ENCODE data around the gene ZNRF1. TPM values are rescaled to one million over a fixed set of nuclear protein-coding genes. Genes with fewer than 3 reads are reported as not detected.

The ZNRF1 gene
- total RNA-seq, 2 donors from 2014 or later, result 44.9 to 46.1 TPM

DNA sequence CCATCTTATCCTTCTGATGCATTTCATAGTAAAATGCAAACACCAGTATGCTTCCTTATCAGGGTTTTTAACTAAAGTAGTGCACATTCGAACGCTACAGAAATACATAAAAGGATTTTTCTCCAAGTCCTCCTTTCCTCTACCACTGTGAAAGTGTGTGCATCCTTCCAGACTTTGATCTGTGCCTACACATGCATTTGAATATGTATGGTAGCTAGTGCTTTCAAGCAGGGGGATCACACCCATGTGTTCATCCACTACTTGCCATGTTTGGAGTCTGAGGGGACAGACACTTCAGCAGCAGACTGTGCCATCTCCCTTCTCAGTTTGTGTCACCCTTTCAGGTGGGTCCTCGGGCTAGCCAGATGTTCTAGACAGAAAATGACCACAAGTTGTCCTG is 102.8 kb downstream of the ZNRF1 start:
- TF ChIP-seq, protein P1, sequence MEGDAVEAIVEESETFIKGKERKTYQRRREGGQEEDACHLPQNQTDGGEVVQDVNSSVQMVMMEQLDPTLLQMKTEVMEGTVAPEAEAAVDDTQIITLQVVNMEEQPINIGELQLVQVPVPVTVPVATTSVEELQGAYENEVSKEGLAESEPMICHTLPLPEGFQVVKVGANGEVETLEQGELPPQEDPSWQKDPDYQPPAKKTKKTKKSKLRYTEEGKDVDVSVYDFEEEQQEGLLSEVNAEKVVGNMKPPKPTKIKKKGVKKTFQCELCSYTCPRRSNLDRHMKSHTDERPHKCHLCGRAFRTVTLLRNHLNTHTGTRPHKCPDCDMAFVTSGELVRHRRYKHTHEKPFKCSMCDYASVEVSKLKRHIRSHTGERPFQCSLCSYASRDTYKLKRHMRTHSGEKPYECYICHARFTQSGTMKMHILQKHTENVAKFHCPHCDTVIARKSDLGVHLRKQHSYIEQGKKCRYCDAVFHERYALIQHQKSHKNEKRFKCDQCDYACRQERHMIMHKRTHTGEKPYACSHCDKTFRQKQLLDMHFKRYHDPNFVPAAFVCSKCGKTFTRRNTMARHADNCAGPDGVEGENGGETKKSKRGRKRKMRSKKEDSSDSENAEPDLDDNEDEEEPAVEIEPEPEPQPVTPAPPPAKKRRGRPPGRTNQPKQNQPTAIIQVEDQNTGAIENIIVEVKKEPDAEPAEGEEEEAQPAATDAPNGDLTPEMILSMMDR (conservative IDR thresholded peaks at IDR 0.05), result no peak
- no peak overlapping the region for H3K4me3 ChIP-seq (ENCODE audit: low read length)

DNA sequence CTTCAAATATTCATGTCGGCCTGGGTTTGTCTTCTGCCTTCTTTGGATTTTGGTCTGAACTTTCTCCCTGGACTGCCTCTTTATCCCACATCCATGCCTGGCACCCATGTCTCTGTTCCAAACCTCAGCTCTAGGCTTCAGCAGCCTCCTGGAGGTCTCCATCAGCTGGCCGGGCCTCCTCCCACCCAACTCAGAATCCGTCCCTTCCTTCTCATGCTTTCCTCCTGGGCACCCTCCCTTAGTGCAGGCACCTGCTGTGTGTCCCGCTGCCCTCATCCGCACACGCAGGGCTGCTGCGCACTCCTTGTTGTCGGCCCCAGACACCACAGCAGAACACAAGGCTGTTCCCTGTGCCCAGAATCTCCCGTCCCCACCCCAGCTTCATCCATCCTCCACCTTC is 103.8 kb downstream of the ZNRF1 start:
- Mint-ChIP-seq H3K36me3 (ENCODE audit: low read depth) (peaks cover 32% of the 10 kb centered on the region), H3K27ac (peak overlapping the region; percentile 15), H3K9me3 (no peaks in the 10 kb centered on the region), H3K4me3 (no peak overlapping the region), H3K4me1 (peaks cover 28% of the 10 kb centered on the region), H3K27me3 (ENCODE audit: insufficient read depth) (no peaks in the 10 kb centered on the region)
- TF ChIP-seq, protein P1 (conservative IDR thresholded peaks at IDR 0.05), result no peak
- no peak overlapping the region for H3K4me3 ChIP-seq (ENCODE audit: low read length)
- 89 to 94% methylated on average over 2 to 9 of the region's 9 CpGs for WGBS, 2 experiments (ENCODE audit: insufficient coverage in 1 of 2, insufficient read length in 1 of 2)
- no peak for DNase-seq
- no peaks in the 10 kb centered on the region for H3K27me3 ChIP-seq (ENCODE audit: control insufficient read depth, insufficient read depth, low read length, poor library complexity, severe bottlenecking)
- peaks cover 25% of the 10 kb centered on the region for H3K4me1 ChIP-seq (ENCODE audit: control insufficient read depth, insufficient read depth, low read length)
- no peak overlapping the region for H3K9ac ChIP-seq (ENCODE audit: extremely low read depth, low read length, poor library complexity, severe bottlenecking)
- H3K27ac ChIP-seq (ENCODE audit: low read depth, low read length), result no peak overlapping the region
- peaks cover 7% of the 10 kb centered on the region for H3K36me3 ChIP-seq (ENCODE audit: control insufficient read depth, insufficient read depth, low read length)
- no peaks in the 10 kb centered on the region for H3K9me3 ChIP-seq (ENCODE audit: control insufficient read depth, low read length)

More for the DNA sequence above, 102.8 kb downstream of the ZNRF1 start:
- Mint-ChIP-seq H3K27me3 (ENCODE audit: insufficient read depth) (no peaks in the 10 kb centered on the region), H3K4me3 (no peak overlapping the region), H3K36me3 (ENCODE audit: low read depth) (peaks cover 25% of the 10 kb centered on the region), H3K4me1 (peaks cover 32% of the 10 kb centered on the region), H3K9me3 (no peaks in the 10 kb centered on the region), H3K27ac (no peak overlapping the region)
- Histone ChIP-seq H3K9me3 (ENCODE audit: control insufficient read depth, low read length) (no peaks in the 10 kb centered on the region), H3K27ac (ENCODE audit: low read depth, low read length) (no peak overlapping the region), H3K9ac (ENCODE audit: extremely low read depth, low read length, poor library complexity, severe bottlenecking) (no peak overlapping the region), H3K4me1 (ENCODE audit: control insufficient read depth, insufficient read depth, low read length) (peaks cover 25% of the 10 kb centered on the region), H3K36me3 (ENCODE audit: control insufficient read depth, insufficient read depth, low read length) (peaks cover 7% of the 10 kb centered on the region), H3K27me3 (ENCODE audit: control insufficient read depth, insufficient read depth, low read length, poor library complexity, severe bottlenecking) (no peaks in the 10 kb centered on the region)
- WGBS, 2 experiments (ENCODE audit: insufficient coverage in 1 of 2, insufficient read length in 1 of 2), result 95 to 100% methylated on average over 2 to 3 of the region's 3 CpGs
- DNase-seq, result no peak

DNA sequence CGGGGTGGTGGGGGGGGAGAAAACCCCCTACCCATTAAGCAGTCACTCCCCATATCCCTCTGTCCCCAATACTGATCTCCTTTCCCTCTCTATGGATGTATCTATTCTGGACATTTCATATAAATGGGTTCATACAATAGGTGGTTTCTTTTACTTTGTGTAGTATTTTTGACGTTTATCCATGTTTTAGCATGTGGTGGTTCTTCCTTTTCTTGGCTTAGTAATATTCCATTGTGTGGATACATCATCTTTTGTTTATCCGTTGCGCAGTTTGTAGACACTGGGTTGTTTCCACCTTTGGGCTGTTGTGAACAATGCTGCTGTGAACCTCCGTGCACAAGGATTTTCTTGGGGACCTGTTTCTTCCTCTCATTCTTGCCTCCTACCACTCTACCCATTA is 105.2 kb downstream of the ZNRF1 start:
- peaks cover 7% of the 10 kb centered on the region for H3K36me3 ChIP-seq (ENCODE audit: control insufficient read depth, insufficient read depth, low read length)
- 88 to 100% methylated on average over 3 to 4 of the region's 5 CpGs for WGBS, 2 experiments (ENCODE audit: insufficient coverage in 1 of 2, insufficient read length in 1 of 2)
- Mint-ChIP-seq H3K4me3 (no peak overlapping the region), H3K4me1 (peaks cover 19% of the 10 kb centered on the region), H3K27ac (no peak overlapping the region), H3K36me3 (ENCODE audit: low read depth) (peaks cover 32% of the 10 kb centered on the region), H3K9me3 (no peaks in the 10 kb centered on the region), H3K27me3 (ENCODE audit: insufficient read depth) (no peaks in the 10 kb centered on the region)
- no peak overlapping the region for H3K27ac ChIP-seq (ENCODE audit: low read depth, low read length)
- H3K4me1 ChIP-seq (ENCODE audit: control insufficient read depth, insufficient read depth, low read length), result peaks cover 14% of the 10 kb centered on the region
- no peak overlapping the region for H3K9ac ChIP-seq (ENCODE audit: extremely low read depth, low read length, poor library complexity, severe bottlenecking)
- TF ChIP-seq, protein P1 (conservative IDR thresholded peaks at IDR 0.05), result no peak
- no peak overlapping the region for H3K4me3 ChIP-seq (ENCODE audit: low read length)
- no peak for DNase-seq
- H3K9me3 ChIP-seq (ENCODE audit: control insufficient read depth, low read length), result no peaks in the 10 kb centered on the region
- no peaks in the 10 kb centered on the region for H3K27me3 ChIP-seq (ENCODE audit: control insufficient read depth, insufficient read depth, low read length, poor library complexity, severe bottlenecking)

All from endodermal cell (in vitro differentiated cells).